Measurements from ENCODE around the gene ADAMTS6. TPM values are rescaled to one million over a fixed set of nuclear protein-coding genes. Genes with fewer than 3 reads are reported as not detected.
A peak's percentile ranks its signal among the peaks of the same experiment; 100 is the strongest.

ADAMTS6 gene
- total and polyA plus RNA-seq, 2 of the 13 experiments (the other 11 are each of a cell fraction or from before 2014, with no cell fraction given) = 3.1 to 8.2 TPM

GRCh38 chr5:65125591-65126541 lies 355.9 kb downstream of the ADAMTS6 start:
- intact Hi-C loops (cut with micrococcal nuclease; ENCODE audit: unreplicated experiment) = no loop called here
- no peak for FAIRE-seq
- Histone ChIP-seq H3K27me3 (ENCODE audit: control insufficient read depth in 1 of 2, insufficient read depth in 2 of 2, low read length in 2 of 2) (peaks cover 4 to 21% of the 10 kb centered on the region in 2 experiments; a peak in 4 of 5 replicates), H3K4me3 (replicated peaks in 1 of 3; ENCODE audit: insufficient read depth in 1 of 3, low read depth in 2 of 3, low read length in 3 of 3) (no peak overlapping the region; a peak in 1 of 6 replicates), H3K36me3 (replicated peaks in 1 of 2; ENCODE audit: control insufficient read depth in 1 of 2, insufficient read depth in 2 of 2, low read length in 2 of 2) (no peaks in the 10 kb centered on the region), H3K4me1 (ENCODE audit: insufficient read depth, low read length) (peaks cover 10% of the 10 kb centered on the region), H3K9ac (ENCODE audit: insufficient read depth, low read depth, low read length) (no peak overlapping the region), H2AFZ (ENCODE audit: low read length) (no peak overlapping the region), H4K20me1 (ENCODE audit: insufficient read depth, low read length) (no peaks in the 10 kb centered on the region), H3K4me2 (ENCODE audit: low read depth, low read length) (peak overlapping the region; percentile 23; the same call in 1 of the 2 replicates), H3K27ac (ENCODE audit: extremely low read length, insufficient read depth, low read length) (no peak overlapping the region), H3K79me2 (ENCODE audit: insufficient read depth, low read length) (no peaks in the 10 kb centered on the region), H3K9me3 (ENCODE audit: low read length) (no peaks in the 10 kb centered on the region)
- TF ChIP-seq SNRNP70 (IDR thresholded peaks at IDR 0.05; ENCODE audit: low read depth, low read length) = no peak
- TF ChIP-seq EZH2 (conservative IDR thresholded peaks at IDR 0.05; ENCODE audit: low read depth, low read length) = no peak
- TF ChIP-seq ZSCAN22 (CRISPR knock-in tag; IDR thresholded peaks at IDR 0.05) = no peak
- no peak for TF ChIP-seq BATF2 (CRISPR knock-in tag; IDR thresholded peaks at IDR 0.05)
- no peak for TF ChIP-seq CCAR2 (optimal IDR thresholded peaks at IDR 0.05; ENCODE audit: low read depth, low read length)
- no peak for TF ChIP-seq FOXO1 (CRISPR knock-in tag; IDR thresholded peaks at IDR 0.05)
- TF ChIP-seq ZNF431 (CRISPR knock-in tag; IDR thresholded peaks at IDR 0.05; ENCODE audit: borderline replicate concordance, low read depth) = no peak
- no peak for TF ChIP-seq CENPT (CRISPR knock-in tag; IDR thresholded peaks at IDR 0.05; ENCODE audit: low read depth)
- TF ChIP-seq, protein P1, sequence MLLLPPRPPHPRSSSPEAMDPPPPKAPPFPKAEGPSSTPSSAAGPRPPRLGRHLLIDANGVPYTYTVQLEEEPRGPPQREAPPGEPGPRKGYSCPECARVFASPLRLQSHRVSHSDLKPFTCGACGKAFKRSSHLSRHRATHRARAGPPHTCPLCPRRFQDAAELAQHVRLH (CRISPR knock-in tag; IDR thresholded peaks at IDR 0.05; ENCODE audit: borderline replicate concordance, low read depth) = no peak
- in situ Hi-C loops (cut with HindIII; ENCODE audit: extremely low pct_ligation_motif_present, low pct_unique_long_range_greater_than_20kb) = no loop called here
- POLR2A ChIA-PET = no interaction called here
- ATAC-seq = peak; percentile 73
- BruUV-seq (replicated peaks) = no TSS peak
- CTCF ChIA-PET (ENCODE audit: low intra/inter-chr PET ratio, low total read pairs) = no interaction called here
- no peak for DNase-seq (ENCODE audit: low spot score)
- WGBS (ENCODE audit: low lambda C conversion rate) = 15% methylated on average over 13 of the region's 16 CpGs
